KMS-11 (cell line): ENCODE data around the gene MRPL3.

ENCODE experiments used
- H2AFZ ChIP-seq: fragments of 200-600 bp; sonication (generic); 2 replicates; pipeline ENCODE4 v1.6.1; 2016; ENCODE audit warnings: antibody characterized with exemption, mixed run types, low read depth
- H3K27ac ChIP-seq: fragments of 200-600 bp; sonication (generic); 2 replicates; pipeline ENCODE4 v1.6.1; 2016; ENCODE audit warnings: mild to moderate bottlenecking, mixed run types
- H3K27me3 ChIP-seq: fragments of 200-600 bp; sonication (generic); 2 replicates; pipeline ENCODE4 v1.6.1; 2017; ENCODE audit warnings: mild to moderate bottlenecking, low read depth, mixed run types, moderate library complexity; ENCODE audit not compliant: insufficient read depth
- H3K36me3 ChIP-seq: fragments of 200-600 bp; sonication (generic); 2 replicates; pipeline ENCODE4 v1.6.1; 2017; ENCODE audit warnings: mild to moderate bottlenecking, mixed run types; ENCODE audit not compliant: insufficient read depth
- H3K4me1 ChIP-seq: fragments of 200-600 bp; sonication (generic); 2 replicates; pipeline ENCODE4 v1.6.1; 2016; ENCODE audit warnings: mild to moderate bottlenecking, low read depth, mixed run types; ENCODE audit not compliant: poor library complexity, severe bottlenecking
- H3K4me2 ChIP-seq: fragments of 200-600 bp; sonication (generic); 2 replicates; pipeline ENCODE4 v1.7.0; 2016; ENCODE audit warnings: mild to moderate bottlenecking, mixed run types
- H3K4me3 ChIP-seq: fragments of 200-600 bp; sonication (generic); IDR thresholded peaks from 2 replicates; pipeline ENCODE4 v1.6.1; 2017; ENCODE audit warnings: low read depth, low read length, mixed read lengths; ENCODE audit not compliant: insufficient read depth
- H3K79me2 ChIP-seq: fragments of 200-600 bp; sonication (generic); 2 replicates; pipeline ENCODE4 v1.6.1; 2016; ENCODE audit warnings: low read depth, mixed run types; ENCODE audit not compliant: insufficient read depth
- H3K9ac ChIP-seq: fragments of 200-600 bp; sonication (generic); 2 replicates; pipeline ENCODE4 v1.6.1; 2016; ENCODE audit warnings: mild to moderate bottlenecking, mixed run types
- H4K20me1 ChIP-seq: fragments of 200-600 bp; sonication (generic); 2 replicates; pipeline ENCODE4 v1.6.1; 2016; ENCODE audit warnings: mild to moderate bottlenecking, mixed run types; ENCODE audit not compliant: insufficient read depth
- TF ChIP-seq, protein P1 (sequence below): fragments of 200-600 bp; sonication (generic); conservative IDR thresholded peaks from 2 replicates; pipeline ENCODE4 v1.6.1; 2017; ENCODE audit warnings: low read depth, mild to moderate bottlenecking, antibody characterized with exemption, low read length, moderate library complexity, mixed read lengths

The MRPL3 gene

DNA sequence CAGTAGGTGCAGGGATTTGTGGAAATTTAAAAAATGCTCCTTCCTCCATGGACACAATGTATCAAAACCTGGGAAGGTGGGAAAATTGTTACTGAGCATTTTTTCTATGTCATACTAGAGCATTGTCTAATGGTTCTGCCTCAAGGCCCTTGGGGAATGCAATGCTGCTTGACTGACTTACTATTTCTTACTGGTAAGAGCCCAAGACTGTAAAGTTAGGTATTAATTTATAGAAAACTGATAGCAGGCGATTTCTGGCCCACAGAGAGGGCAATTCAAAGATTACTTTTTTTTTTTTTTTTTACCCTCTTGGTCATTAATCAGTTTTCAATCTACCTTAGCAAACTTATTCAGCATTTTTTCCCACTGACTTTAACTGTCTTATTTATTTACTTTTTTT lies 38.5 kb upstream of the MRPL3 start:
- TF ChIP-seq, protein P1, sequence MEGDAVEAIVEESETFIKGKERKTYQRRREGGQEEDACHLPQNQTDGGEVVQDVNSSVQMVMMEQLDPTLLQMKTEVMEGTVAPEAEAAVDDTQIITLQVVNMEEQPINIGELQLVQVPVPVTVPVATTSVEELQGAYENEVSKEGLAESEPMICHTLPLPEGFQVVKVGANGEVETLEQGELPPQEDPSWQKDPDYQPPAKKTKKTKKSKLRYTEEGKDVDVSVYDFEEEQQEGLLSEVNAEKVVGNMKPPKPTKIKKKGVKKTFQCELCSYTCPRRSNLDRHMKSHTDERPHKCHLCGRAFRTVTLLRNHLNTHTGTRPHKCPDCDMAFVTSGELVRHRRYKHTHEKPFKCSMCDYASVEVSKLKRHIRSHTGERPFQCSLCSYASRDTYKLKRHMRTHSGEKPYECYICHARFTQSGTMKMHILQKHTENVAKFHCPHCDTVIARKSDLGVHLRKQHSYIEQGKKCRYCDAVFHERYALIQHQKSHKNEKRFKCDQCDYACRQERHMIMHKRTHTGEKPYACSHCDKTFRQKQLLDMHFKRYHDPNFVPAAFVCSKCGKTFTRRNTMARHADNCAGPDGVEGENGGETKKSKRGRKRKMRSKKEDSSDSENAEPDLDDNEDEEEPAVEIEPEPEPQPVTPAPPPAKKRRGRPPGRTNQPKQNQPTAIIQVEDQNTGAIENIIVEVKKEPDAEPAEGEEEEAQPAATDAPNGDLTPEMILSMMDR, result no peak
- H3K4me3 ChIP-seq, result no peak overlapping the region
- H2AFZ ChIP-seq, result no peak overlapping the region

DNA sequence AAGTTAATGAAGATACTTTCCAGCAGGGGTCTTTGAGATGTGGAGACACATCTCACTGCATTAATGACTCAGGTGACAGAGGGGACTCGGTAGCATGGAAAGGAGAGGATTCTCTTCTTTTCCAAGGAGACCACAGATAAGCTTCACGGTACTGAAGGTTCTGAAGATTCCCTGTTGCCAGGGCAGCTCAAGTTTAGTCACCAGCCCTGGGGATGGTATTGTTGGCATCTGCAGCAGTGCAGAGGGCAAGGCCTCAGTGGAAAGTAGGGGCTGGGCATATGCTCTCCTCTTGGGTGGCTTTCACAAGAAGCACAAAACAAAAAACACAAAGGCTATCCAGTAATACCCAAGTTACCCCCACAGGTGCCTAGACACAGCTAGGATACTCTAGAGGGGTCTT lies 38.0 kb upstream of the MRPL3 start:
- Histone ChIP-seq H3K9ac (no peak overlapping the region), H3K4me1 (no peaks in the 10 kb centered on the region), H3K27ac (no peak overlapping the region), H4K20me1 (no peaks in the 10 kb centered on the region), H3K4me2 (no peak overlapping the region), H3K27me3 (no peaks in the 10 kb centered on the region), H2AFZ (no peak overlapping the region), H3K79me2 (no peaks in the 10 kb centered on the region), H3K4me3 (no peak overlapping the region), H3K36me3 (no peaks in the 10 kb centered on the region)
- TF ChIP-seq, protein P1, result no peak

More for the DNA sequence above, 38.5 kb upstream of the MRPL3 start:
- Histone ChIP-seq H3K4me2 (no peak overlapping the region), H3K4me1 (no peaks in the 10 kb centered on the region), H3K9ac (no peak overlapping the region), H3K79me2 (no peaks in the 10 kb centered on the region), H3K27me3 (no peaks in the 10 kb centered on the region), H4K20me1 (no peaks in the 10 kb centered on the region), H3K27ac (no peak overlapping the region), H3K36me3 (no peaks in the 10 kb centered on the region)

DNA sequence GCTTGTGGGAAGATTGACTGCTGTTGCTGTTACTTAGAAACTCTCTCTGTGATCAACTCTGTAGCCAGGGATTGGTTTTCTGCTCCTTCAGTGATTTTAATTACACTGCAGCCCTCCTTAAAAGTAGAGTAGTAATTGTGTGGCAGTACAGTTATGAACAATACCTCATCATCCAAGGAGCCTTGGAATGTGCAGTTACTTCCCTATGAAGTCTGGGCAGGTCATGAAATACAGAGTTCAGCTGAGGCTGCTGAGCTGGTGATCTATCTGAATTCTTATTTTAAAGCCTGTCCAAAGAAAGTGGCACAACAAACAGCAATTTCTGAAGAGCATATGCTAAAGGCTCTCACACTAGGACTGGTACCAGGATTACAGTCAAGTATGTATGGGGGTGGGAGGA lies 37.4 kb upstream of the MRPL3 start:
- Histone ChIP-seq H3K9ac (no peak overlapping the region), H3K4me1 (no peaks in the 10 kb centered on the region)

DNA sequence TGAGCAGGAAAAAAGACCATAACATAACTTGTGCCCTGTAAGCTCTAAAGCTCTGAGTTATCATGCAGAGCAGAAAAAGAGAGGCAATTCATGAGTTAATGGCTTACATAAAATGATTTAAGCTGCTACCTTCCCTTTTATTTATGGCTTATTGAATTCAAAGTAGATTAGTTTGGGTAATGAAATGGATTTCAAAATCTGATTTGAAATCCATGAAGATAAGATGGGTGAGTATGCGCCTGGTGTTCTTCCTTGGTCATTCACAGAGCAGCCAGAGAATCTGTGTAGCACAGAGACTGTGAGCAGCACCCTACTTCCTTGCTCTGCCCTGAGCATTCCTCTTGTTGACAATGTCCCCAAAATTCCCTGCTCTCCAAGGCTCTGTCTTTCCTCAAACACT lies 36.2 kb upstream of the MRPL3 start:
- no peak overlapping the region for H3K27ac ChIP-seq
- no peak overlapping the region for H2AFZ ChIP-seq
- H3K4me1 ChIP-seq, result no peaks in the 10 kb centered on the region
- H4K20me1 ChIP-seq, result no peaks in the 10 kb centered on the region
- H3K4me2 ChIP-seq, result no peak overlapping the region
- no peaks in the 10 kb centered on the region for H3K36me3 ChIP-seq
- no peaks in the 10 kb centered on the region for H3K79me2 ChIP-seq
- no peaks in the 10 kb centered on the region for H3K27me3 ChIP-seq
- TF ChIP-seq, protein P1, result no peak
- H3K4me3 ChIP-seq, result no peak overlapping the region
- no peak overlapping the region for H3K9ac ChIP-seq

More for the DNA sequence above, 37.4 kb upstream of the MRPL3 start:
- no peak overlapping the region for H2AFZ ChIP-seq
- no peaks in the 10 kb centered on the region for H3K27me3 ChIP-seq
- H3K4me3 ChIP-seq, result no peak overlapping the region
- no peak overlapping the region for H3K27ac ChIP-seq
- TF ChIP-seq, protein P1, result no peak
- no peak overlapping the region for H3K4me2 ChIP-seq
- H3K36me3 ChIP-seq, result no peaks in the 10 kb centered on the region
- H3K79me2 ChIP-seq, result no peaks in the 10 kb centered on the region
- no peaks in the 10 kb centered on the region for H4K20me1 ChIP-seq
